GM18505 (cell line): Measurements from ENCODE around the gene ENDOU.

Experiments
- ATAC-seq: cut with Tn5 transposase; IDR thresholded peaks from one replicate; pipeline ENCODE4 v1.9.1; 2021; ENCODE audit not compliant: unreplicated experiment
- POLR2A ChIP-seq: IDR thresholded peaks from 4 replicates; pipeline ENCODE4 v1.6.1; 2011; ENCODE audit warnings: borderline replicate concordance; ENCODE audit not compliant: insufficient read depth, insufficient read length; ENCODE audit errors: extremely low read depth

Gene ENDOU

DNA sequence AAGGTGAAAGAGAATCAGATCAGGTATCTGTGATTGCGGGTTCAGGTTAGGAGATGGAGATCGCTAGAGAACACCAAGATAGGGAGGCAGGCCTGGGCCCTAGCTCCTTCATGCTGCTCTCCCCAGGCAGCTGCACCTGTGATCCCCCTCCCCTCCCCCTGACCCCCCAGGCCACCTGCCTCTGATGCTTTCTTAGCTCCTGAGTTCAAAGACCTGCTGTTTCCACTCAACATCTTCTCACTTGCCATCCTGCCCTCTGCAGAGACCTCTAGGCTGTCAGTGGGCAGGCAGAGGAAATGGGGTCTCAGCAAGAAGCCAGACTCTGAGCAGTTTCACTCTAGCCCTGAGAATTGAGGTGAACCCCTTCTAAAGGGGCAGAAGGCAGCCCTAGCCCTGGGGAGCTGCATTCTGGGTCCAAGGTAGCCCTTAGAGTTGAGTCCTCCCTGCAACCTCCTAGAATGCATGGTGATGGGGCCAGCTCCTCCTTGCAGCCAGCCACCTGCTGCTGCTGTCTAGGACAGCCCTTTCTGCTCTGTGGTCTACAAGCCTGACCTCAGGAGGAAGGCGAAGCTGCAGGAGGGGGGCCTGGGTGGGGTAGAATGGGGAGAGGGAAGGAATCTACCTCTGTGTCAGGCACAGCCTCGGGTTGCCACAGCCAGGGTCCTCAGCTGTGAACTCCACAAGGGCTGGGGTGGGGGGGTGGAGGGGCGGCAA, 41.4 kb upstream of the ENDOU start:
- no peak for TF ChIP-seq POLR2A
- ATAC-seq = no peak

DNA sequence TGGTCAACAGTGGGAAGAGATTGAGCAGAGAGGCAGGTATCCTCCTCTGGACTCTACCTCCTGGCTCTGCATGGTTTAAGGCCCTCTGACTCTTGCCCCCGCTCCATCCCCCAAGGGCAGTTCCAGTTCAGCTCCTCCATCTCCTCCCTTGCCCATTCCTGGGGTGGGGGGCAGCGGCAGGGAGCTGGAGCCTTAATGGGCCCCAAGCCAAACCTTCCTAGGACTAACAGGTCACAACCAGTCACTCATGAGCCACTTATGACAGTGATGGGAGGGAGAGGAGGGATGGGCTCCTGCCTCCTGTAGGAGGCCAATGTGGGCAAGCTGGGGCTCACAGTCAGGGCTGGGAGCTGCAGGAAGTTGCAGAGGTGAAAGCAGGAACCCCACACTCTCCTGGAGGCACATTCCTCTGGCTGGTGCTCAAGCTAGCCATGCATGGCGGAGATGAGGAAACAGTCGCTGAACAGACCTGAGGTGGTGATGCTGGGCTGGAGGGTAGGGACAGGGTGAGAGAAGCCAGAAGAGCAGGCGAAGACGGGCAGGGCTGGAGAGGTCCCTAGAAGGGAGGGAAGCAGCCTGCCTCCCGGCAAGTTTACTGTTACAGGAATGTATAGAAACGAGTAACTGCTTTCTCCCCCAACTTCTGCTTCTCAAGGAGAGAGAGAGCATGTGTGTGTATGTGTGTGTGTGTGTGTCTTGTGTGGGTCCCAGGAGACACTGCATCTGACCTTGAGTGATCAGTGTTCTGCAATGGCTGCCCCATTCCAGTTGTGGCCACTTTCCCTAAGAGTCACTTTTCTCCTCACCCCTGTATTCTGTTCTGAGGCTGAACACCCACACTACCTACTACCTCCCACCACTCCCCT, 38.4 kb upstream of the ENDOU start:
- no peak for TF ChIP-seq POLR2A
- no peak for ATAC-seq

DNA sequence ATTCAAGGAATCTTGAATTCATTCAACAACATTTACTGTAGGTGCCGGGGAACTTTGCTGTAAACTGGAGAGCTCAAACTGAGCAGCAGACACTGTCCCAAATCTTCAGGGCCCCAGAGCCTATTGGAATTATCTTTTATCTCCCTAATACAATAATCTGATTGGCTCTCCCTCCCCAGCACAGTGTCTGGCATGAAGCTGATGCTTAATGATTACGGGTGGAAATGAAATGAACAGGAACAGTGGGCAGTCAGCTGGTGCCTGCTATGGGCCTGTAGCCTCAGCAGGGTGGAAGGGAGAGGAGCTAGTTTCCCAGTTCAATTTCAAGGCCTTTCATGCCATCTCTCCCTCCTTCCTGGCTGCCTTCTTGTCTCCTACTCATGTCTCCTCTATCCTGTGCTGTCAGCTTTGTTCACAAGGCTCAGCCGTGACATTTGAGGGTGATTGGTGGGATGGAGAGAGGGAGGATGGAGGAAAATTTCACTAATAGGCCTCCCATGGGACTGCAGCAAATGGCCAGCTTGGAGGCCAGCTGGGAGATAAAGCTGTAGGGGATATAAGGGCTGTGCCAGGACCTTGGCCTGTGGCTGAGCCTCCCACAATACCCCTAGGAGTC, 37.7 kb upstream of the ENDOU start:
- TF ChIP-seq POLR2A = no peak
- no peak for ATAC-seq

DNA sequence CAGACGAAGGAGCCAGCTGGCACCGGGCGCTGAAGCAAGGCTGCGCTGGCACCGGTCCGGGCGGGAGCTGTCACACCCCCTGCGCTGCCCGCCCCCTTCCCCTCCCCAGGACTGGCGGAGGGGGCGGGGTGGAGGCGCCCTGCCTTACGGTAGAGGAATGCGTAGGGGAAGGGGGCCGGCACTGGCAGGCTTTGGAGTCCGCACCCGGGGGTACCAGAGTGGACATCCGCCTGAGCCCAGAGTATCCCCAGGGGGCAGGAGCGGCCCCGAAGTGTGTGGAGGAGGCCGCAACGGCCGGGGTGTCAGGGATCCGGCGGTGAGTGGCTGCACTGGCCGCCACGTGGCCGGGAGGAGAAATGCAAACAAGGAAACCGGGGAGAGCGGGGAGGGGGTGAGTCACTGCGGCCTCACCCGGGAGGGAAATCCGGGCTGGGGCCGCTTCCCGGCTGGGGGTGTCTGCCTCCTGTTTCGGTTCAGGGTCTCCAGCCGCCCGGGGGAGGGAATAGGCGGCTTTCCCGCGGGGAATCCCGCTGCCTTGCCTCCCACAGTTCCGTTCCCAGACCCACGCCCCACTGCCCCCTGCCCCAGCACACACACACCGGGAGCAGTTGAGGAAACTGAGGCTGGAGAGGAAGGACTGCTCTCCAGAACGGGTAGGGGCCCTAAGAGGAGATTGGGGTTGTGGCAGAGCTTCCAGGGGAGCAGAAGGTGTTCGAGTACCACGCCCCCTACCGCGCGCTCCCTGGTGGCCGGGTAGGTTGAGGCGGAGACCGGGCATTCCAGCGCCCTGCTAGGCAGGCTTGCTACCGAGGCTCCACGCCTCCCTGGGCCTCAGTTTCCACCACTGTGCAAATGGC, 33.8 kb upstream of the ENDOU start, which contains the start of gene RAPGEF3:
Gene RAPGEF3 (minus strand): TSS at position 47 of the 857 bp plus-strand sequence. CDS start 324 bp downstream, outside the sequence.
- peak; percentile 42 for ATAC-seq
- TF ChIP-seq POLR2A = peak; percentile 29

DNA sequence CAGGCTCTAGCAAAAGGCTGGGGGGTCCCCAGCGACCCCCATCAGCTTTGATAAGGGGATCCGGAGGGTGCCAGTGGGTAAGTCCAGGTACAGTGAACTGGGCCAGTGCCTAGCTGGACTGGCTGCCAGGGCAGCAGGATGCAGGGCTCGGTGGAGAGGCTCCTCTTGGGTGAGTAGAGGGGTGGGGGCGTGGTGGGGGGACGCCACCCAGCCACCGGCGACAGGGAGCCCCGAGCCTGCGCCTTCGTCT, 33.2 kb upstream of the ENDOU start:
- ATAC-seq = no peak
- no peak for TF ChIP-seq POLR2A

DNA sequence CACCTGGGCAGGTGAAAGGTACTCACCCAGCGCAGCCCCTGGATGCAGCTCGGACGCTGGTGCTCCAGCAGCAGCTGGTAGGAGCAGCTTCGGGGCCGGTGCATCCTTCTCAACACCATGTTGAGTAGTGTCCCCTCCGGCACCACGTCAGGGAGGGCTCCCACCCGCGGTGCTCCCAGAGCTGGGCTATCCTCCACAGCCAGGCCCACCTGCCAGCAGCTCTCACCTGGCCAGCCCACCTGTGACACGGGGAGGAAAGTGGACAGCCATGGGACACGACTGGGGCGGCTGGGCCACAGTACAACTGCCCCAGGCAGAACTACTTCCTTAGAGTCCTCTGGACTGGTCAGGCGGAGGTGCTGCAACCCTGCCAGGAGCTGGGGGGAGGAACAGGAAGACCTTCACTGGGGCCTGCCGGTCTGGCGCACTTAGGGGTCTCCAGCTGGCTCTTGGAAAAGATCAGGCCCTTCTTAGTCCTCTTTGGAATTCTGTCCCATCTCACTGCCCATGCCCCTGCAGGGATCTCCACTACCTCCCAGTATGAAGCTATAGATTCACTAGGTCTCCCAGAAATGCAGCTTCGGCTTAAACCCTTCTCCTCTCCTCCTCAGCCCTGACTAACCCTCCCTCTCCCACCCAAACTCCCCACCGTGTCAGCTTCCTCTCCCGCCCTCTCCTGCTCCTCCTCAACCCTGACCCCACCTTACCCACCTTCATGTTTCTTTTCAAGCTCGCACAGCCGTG, 32.7 kb upstream of the ENDOU start:
- TF ChIP-seq POLR2A = no peak
- no peak for ATAC-seq

DNA sequence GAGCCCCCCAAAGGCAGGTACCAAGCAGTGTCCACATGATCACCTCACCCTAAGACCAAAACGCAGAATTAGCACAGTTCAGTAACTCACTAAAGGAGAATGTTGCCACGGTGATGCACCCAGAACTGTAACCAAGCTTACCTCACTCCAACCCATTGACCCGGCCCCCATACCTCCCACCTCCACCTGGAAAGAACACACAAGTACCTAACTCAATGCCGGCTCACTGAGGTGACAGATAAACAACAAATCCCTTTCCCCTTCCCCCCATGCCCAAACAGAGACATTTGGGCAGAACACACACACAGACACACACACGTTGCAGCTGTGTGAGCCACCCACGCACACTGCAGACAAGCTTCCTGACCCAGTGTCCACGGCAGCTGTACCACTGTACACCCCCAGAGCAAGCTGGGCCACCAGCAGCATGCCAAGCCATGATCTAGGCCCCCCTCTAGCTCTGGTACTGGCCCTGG, 32.1 kb upstream of the ENDOU start:
- TF ChIP-seq POLR2A = no peak
- no peak for ATAC-seq

DNA sequence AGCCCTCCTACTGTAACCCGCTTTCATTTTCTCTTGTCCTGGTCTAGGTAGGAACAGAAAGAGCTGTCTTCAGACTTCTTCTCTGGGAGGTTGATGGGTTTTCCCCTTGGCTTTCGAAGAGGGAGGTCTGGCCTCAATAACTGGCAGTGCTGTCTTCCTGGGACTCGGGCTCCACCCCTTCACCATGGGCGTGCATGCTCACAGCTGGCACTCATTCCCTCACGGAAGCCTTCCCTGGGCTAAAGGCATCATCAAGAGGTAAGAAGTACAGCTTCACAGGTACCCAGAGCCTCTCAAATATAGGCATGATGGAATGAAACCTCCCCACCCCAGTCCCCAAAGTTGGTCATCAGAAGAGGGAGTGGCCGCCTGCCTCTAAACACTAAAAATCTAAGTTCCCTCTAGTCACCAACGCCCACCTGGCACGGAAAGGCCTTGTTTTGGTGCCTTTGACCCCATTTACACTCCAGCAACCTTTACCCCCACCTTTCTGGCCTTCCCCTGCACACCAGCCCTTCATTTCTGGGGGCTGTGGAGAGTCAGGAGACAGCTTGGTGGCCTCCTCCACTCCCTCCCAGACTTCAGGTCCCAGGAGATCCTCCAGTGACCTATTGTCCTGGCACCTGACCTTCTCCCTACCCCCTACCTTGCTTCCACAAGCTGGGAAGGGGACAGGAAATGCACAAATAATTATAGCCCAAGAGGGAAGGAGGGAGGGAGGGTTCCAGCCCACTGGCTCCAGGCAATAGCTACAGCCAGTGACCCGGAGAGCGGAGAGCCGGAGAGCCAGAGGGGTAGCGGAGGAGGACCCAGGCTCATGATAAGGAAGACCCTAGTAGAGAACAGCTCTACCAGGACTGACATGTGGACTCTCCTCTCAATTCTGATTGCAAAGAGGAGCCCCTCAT, 30.6 kb upstream of the ENDOU start:
- TF ChIP-seq POLR2A = no peak
- peak; percentile 60 for ATAC-seq

DNA sequence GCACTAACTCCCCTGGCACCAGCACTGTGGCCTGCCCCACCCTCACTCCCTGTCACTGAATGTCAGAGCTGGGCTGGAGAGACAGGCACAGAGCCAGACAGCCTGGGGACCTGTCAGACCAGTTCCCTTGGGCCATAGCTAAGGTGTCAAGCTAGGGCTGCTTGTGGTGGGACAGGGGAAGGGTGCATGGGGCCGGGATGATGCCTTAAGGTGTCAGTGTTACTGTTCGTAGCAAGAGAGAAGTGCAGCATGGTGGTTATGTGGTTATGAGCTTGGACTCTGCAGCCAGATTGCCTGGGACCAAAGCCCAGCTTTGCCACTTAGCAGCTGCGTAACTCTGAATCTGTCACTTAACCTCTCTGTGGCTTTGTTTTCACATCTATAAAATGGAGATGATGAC, 29.6 kb upstream of the ENDOU start:
- no peak for ATAC-seq

DNA sequence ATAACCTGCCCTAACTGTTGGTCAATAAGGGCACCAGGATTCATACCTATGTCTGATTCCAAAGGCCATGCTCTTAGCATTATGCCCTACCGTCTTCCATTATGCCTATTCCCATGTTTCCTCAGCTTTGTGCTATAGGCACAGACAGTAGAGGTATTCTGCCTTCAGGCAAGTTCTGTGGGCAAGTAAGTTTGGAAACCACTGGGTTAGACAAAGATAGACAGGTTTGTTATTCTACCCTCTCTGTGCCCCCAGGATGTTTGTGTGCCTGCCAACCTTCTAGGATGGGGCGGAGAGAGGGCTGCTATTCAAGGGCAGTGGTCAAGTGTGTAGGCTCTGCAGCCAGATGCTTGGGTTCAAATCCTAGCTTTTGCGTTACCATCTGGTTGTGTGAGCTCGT, 28.8 kb upstream of the ENDOU start:
- no peak for ATAC-seq
- no peak for TF ChIP-seq POLR2A

More for the DNA sequence above, 29.6 kb upstream of the ENDOU start:
- TF ChIP-seq POLR2A = no peak
